Esophagus squamous epithelium (tissue), 5 donors: ENCODE data around the gene CTRB2. TPM values are rescaled to one million over a fixed set of nuclear protein-coding genes. Genes with fewer than 3 reads are reported as not detected.

Experiments
- DNase-seq: peaks from one replicate; lab custom pipeline; 2025; lab: John Stamatoyannopoulos, UW
- H3K27ac ChIP-seq, 4 donors: fragments of 200-600 bp; sonication (generic); one replicate each; pipeline ENCODE4 v1.5.1; 2016 to 2019; ENCODE audit warnings: mild to moderate bottlenecking in 1 of 4
- H3K27me3 ChIP-seq, 4 donors: fragments of 200-600 bp; sonication (generic); 1 replicate in 3 of 4; 2 replicates in 1 of 4; pipeline versions ENCODE4 v1.5.1 to v1.6.0; 2017 to 2021; ENCODE audit warnings: antibody characterized with exemption in 1 of 4
- H3K36me3 ChIP-seq, 3 donors: fragments of 200-600 bp; sonication (generic); one replicate each; pipeline ENCODE4 v1.5.1; 2016 to 2019
- H3K4me1 ChIP-seq, 3 donors: fragments of 200-600 bp; sonication (generic); one replicate each; pipeline ENCODE4 v1.5.1; 2017 to 2019
- H3K4me3 ChIP-seq, 4 donors: fragments of 200-600 bp; sonication (generic); 1 replicate in 3 of 4; 2 replicates in 1 of 4; pipeline ENCODE4 v1.5.1; 2016 to 2019; ENCODE audit warnings: mild to moderate bottlenecking in 2 of 4, moderate library complexity in 1 of 4
- H3K9me3 ChIP-seq, 3 donors: fragments of 200-600 bp; sonication (generic); one replicate each; pipeline ENCODE4 v1.5.1; 2016 to 2019
- CTCF ChIP-seq, 6 experiments: fragments of 450-650 bp in 4 of 6; fragments of 200-600 bp in 2 of 6; sonication (generic) in 2 of 6; IDR thresholded peaks; one replicate each; pipeline ENCODE4 v1.5.1; 2016 to 2019; ENCODE audit warnings: antibody characterized with exemption in 6 of 6, mild to moderate bottlenecking in 4 of 6, moderate library complexity in 4 of 6
- POLR2A ChIP-seq, 4 donors: fragments of 450-650 bp; IDR thresholded peaks; one replicate each; pipeline ENCODE4 v1.6.1; 2017; ENCODE audit warnings: antibody characterized with exemption in 4 of 4, mild to moderate bottlenecking in 4 of 4, moderate library complexity in 3 of 4
- WGBS, 2 donors: methylation state at CpG; one replicate each; pipeline ENCODE4 v1.1.5; 2018; 5-methylcytosine and 5-hydroxymethylcytosine counted together
- intact Hi-C: fragments of 100-400 bp; cut with DNase I; formaldehyde crosslinking; loops from one replicate; pipeline ENCODE4 v1.15.0; 2022
- total RNA-seq, 4 donors: library from RNA; depleted of rRNA; stranded (reverse); fragments of >200 nt; gene quantifications; one replicate each; pipeline ENCODE4 v1.1.0, GENCODE V29; 2016
- donor health status: DM: yes; HTN: yes; CAD: no.

CTRB2 gene
- total RNA-seq, 4 donors from 2014 or later = not detected

- peak overlapping the region in 1 of 4 donors; percentile 33 for H3K4me3 ChIP-seq
- H3K27me3 ChIP-seq = no peaks in the 10 kb centered on the region
- no peaks in the 10 kb centered on the region for H3K9me3 ChIP-seq
- H3K4me1 ChIP-seq = peaks cover 15 to 48% (median 31%) of the 10 kb centered on the region in 3 donors
- intact Hi-C loops = no loop called here
- peak overlapping the region; percentile 55 to 86 (median 66) for H3K27ac ChIP-seq
- TF ChIP-seq POLR2A (IDR thresholded peaks at IDR 0.05) (no peak), CTCF (IDR thresholded peaks at IDR 0.05) (no peak)
- WGBS, 2 donors = 15% methylated on average over 4 of the region's 25 CpGs; no CpG with 5 or more reads in 1 of the 2 donors
- peaks cover 11 to 83% (median 34%) of the 10 kb centered on the region in 3 donors for H3K36me3 ChIP-seq
- DNase-seq = no peak
Measured at GRCh38 chr16:75238132-75238852, 31.3 kb upstream of the CTRB2 start.

GRCh38 chr16:75237398-75238131 is 30.6 kb upstream of the CTRB2 start:
- DNase-seq = no peak
- peaks cover 15 to 45% (median 31%) of the 10 kb centered on the region in 3 donors for H3K4me1 ChIP-seq
- no peaks in the 10 kb centered on the region for H3K27me3 ChIP-seq
- WGBS, 2 donors = 91% methylated on average over 5 of the region's 18 CpGs; no CpG with 5 or more reads in 1 of the 2 donors
- no peak overlapping the region for H3K4me3 ChIP-seq
- TF ChIP-seq POLR2A (IDR thresholded peaks at IDR 0.05) (no peak), CTCF (IDR thresholded peaks at IDR 0.05) (no peak)
- no peaks in the 10 kb centered on the region for H3K9me3 ChIP-seq
- H3K36me3 ChIP-seq = peaks cover 12 to 83% (median 33%) of the 10 kb centered on the region in 3 donors
- H3K27ac ChIP-seq = peak overlapping the region in 3 of 4 donors; percentile 55 to 86 (median 71)
- intact Hi-C loops = no loop called here

GRCh38 chr16:75236736-75237397 is 29.9 kb upstream of the CTRB2 start:
- Histone ChIP-seq H3K36me3 (peaks cover 9 to 83% (median 32%) of the 10 kb centered on the region in 3 donors), H3K4me1 (peaks cover 15 to 45% (median 31%) of the 10 kb centered on the region in 3 donors), H3K9me3 (no peaks in the 10 kb centered on the region), H3K27me3 (no peaks in the 10 kb centered on the region), H3K27ac (no peak overlapping the region), H3K4me3 (no peak overlapping the region)
- 100% methylated on average over 2 of the region's 28 CpGs; no CpG with 5 or more reads in 1 of the 2 donors for WGBS, 2 donors
- no peak for DNase-seq
- intact Hi-C loops = no loop called here
- no peak for TF ChIP-seq CTCF (IDR thresholded peaks at IDR 0.05)
- TF ChIP-seq POLR2A (IDR thresholded peaks at IDR 0.05) = no peak

- Histone ChIP-seq H3K4me1 (peaks cover 15 to 45% (median 31%) of the 10 kb centered on the region in 3 donors), H3K27ac (no peak overlapping the region), H3K36me3 (peaks cover 5 to 83% (median 26%) of the 10 kb centered on the region in 3 donors), H3K4me3 (no peak overlapping the region), H3K9me3 (no peaks in the 10 kb centered on the region), H3K27me3 (no peaks in the 10 kb centered on the region)
- no peak for DNase-seq
- TF ChIP-seq CTCF (IDR thresholded peaks at IDR 0.05) (no peak), POLR2A (IDR thresholded peaks at IDR 0.05) (no peak)
- 61 to 75% methylated on average over 5 of the region's 7 CpGs for WGBS, 2 donors
- intact Hi-C loops = no loop called here
Measured at GRCh38 chr16:75236232-75236631, 29.3 kb upstream of the CTRB2 start.
